GM19099 (cell line): ENCODE data around the gene S100PBP.

Experiments
- POLR2A ChIP-seq: IDR thresholded peaks from 3 replicates; pipeline ENCODE4 v1.6.1; 2011; ENCODE audit warnings: low read depth; ENCODE audit not compliant: insufficient read length; ENCODE audit errors: extremely low read depth

S100PBP gene

GRCh38 chr1:32902535-32902920, 85.1 kb downstream of the S100PBP start:
- no peak for TF ChIP-seq POLR2A

DNA sequence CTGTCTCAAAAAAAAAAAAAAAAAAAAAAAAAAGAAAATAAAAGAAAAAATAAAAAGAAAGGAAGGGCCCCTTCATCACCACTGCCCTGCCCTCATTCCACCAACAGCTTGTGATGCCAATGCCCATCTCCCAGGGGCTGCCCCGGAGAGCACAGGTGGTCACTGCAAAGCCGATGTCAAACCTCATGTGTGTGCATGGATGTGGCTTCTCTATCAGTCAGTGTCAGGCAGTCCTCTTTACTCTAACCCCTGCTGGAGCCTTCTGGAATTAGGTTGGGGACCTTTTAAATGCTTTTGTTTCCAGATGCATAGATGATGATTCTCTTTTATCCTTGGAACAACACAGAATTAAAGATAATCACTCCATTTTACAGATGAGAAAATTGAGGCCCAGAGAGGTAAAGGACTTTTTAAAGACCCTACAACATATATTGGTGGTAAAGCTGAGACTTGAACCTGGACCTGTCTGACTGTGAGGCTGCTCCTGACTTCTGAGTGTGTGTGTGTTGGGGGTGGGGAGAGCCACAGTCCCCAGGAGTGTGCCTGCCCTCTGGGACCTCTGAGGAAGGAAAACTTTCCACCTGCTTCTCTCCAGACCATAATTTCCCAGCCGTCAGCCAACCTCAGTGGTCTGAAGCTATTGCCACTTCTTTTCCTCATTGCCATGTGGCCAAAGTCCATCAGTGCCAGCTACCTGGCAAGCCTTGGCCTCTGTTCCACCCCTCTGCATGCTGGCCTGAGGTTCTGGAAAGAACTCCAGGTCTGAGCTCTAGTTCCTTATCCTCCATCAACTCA, 86.7 kb downstream of the S100PBP start:
- no peak for TF ChIP-seq POLR2A

GRCh38 chr1:32904797-32905196, 87.3 kb downstream of the S100PBP start:
- no peak for TF ChIP-seq POLR2A

DNA sequence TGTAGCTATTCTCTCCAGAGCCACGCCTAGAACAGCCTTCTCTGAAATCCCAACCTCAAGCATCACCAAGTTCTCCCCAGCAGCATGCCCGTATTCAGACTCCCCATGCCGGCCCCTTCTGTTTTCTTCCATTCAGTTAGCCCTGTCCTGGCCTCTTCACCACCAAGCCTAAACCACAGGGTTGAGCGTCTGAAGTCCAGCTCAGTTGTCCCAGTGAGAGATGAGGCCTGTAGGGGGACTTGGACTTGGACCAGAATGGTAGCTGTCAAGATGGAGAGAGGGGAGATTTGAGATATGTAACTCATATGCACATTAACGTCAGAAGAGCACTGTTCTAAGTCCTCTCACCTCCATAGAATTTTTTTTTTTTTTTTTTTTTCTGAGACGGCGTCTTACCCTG, 89.2 kb downstream of the S100PBP start:
- TF ChIP-seq POLR2A: no peak

GRCh38 chr1:32907435-32907834, 90.0 kb downstream of the S100PBP start:
- TF ChIP-seq POLR2A: no peak
